K562 (cell line): ENCODE results near the gene TUBB1. TPM values are rescaled to one million over a fixed set of nuclear protein-coding genes. Genes with fewer than 3 reads are reported as not detected.

Source experiments
- ATAC-seq: fragments of 200-7000 bp; cut with Tn5 transposase; 3 replicates; pipeline ENCODE4 v1.9.1; 2020; ENCODE audit warnings: moderate library complexity
- BruUV-seq: library from RNA; stranded (reverse); fragments of 400-500 nt; replicated peaks from 2 replicates; lab custom pipeline; 2021; lab: Mats Ljungman, UMichigan
- CTCF ChIA-PET: fragments of 300-600 bp; formaldehyde crosslinking; extraction: SDS; loops from one replicate; lab custom pipeline; 2021; ENCODE audit warnings: low intra/inter-chr PET ratio; lab: Yijun Ruan, JAX
- POLR2A ChIA-PET: fragments of 300-600, 350-650 bp; sonication (Branson Sonifier 250); formaldehyde crosslinking; extraction: SDS; loops from one replicate; lab custom pipeline; 2021; ENCODE audit warnings: antibody characterized with exemption, inconsistent platforms; lab: Yijun Ruan, JAX
- DNase-seq, 4 experiments: peaks; one replicate each; pipeline versions ENCODE4 v3.0.0 to v3.0.0-alpha.2; 2011 to 2018; ENCODE audit warnings: low spot score in 3 of 4, mixed read lengths in 3 of 4; ENCODE audit errors: extremely low read depth in 1 of 4
- FAIRE-seq: peaks from 2 replicates; lab custom pipeline; 2011; peaks lifted over from hg19 to GRCh38; lab: Jason Lieb, UNC
- H2AFZ ChIP-seq: 2 replicates; pipeline ENCODE4 v1.6.0; 2011; ENCODE audit warnings: low read depth, low read length, control low read depth, inconsistent platforms
- H3K27ac ChIP-seq: fragments of 200-600 bp; 3 replicates; pipeline ENCODE4 v1.8.0; 2011; ENCODE audit warnings: low read depth, mild to moderate bottlenecking, control low read depth, inconsistent platforms, low read length, moderate library complexity, mixed read lengths; ENCODE audit errors: extremely low read depth
- H3K27me3 ChIP-seq, 2 experiments: fragments of 300-600 bp in 1 of 2; 2 replicates in 1 of 2; 3 replicates in 1 of 2; pipeline versions ENCODE4 v1.6.0 to v1.8.0; 2011; ENCODE audit warnings: inconsistent platforms in 2 of 2, low read length in 2 of 2, mild to moderate bottlenecking in 1 of 2, mixed read lengths in 1 of 2, moderate library complexity in 1 of 2; ENCODE audit not compliant: control insufficient read depth in 2 of 2, insufficient read depth in 2 of 2
- H3K36me3 ChIP-seq: fragments of 300-600 bp; 3 replicates; pipeline ENCODE4 v1.8.0; 2011; ENCODE audit warnings: mild to moderate bottlenecking, low read length, inconsistent platforms; ENCODE audit not compliant: control insufficient read depth, insufficient read depth
- H3K4me1 ChIP-seq, 2 experiments: fragments of 200-600 bp in 1 of 2; replicated peaks in 1 of 2; 2 replicates in 1 of 2; 3 replicates in 1 of 2; pipeline versions ENCODE4 v1.5.1 to v1.8.0; 2011; ENCODE audit warnings: inconsistent platforms in 2 of 2, low read length in 2 of 2, mild to moderate bottlenecking in 1 of 2, mixed read lengths in 1 of 2, moderate library complexity in 1 of 2; ENCODE audit not compliant: control insufficient read depth in 2 of 2, insufficient read depth in 2 of 2
- H3K4me2 ChIP-seq: 2 replicates; pipeline ENCODE4 v1.6.1; 2011; ENCODE audit warnings: low read length, control low read depth, inconsistent platforms, mixed read lengths; ENCODE audit not compliant: insufficient read depth
- H3K4me3 ChIP-seq: fragments of 200-600 bp; sonication (generic), shearing (Covaris generic); 2 replicates; pipeline ENCODE4 v1.5.1; 2016; ENCODE audit warnings: control low read depth, inconsistent platforms
- H3K79me2 ChIP-seq: fragments of 200-600 bp; 3 replicates; pipeline ENCODE4 v1.8.0; 2011; ENCODE audit warnings: low read length, inconsistent platforms; ENCODE audit not compliant: control insufficient read depth, insufficient read depth
- H3K9ac ChIP-seq, 2 experiments: 2 replicates each; pipeline versions ENCODE4 v1.6.0 to v1.6.1; 2011; ENCODE audit warnings: low read depth in 2 of 2, low read length in 2 of 2, control low read depth in 1 of 2, inconsistent platforms in 1 of 2, mild to moderate bottlenecking in 1 of 2, mixed read lengths in 1 of 2; ENCODE audit not compliant: insufficient read depth in 1 of 2
- H3K9me1 ChIP-seq: one replicate; pipeline ENCODE4 v1.6.0; 2011; ENCODE audit warnings: inconsistent platforms, mild to moderate bottlenecking, low read length, moderate library complexity; ENCODE audit not compliant: control insufficient read depth, insufficient read depth
- H3K9me3 ChIP-seq: replicated peaks from 2 replicates; pipeline ENCODE4 v1.5.1; 2011; ENCODE audit warnings: low read depth, low read length, inconsistent platforms; ENCODE audit not compliant: control insufficient read depth, insufficient read depth
- H4K20me1 ChIP-seq: replicated peaks from 2 replicates; pipeline ENCODE4 v1.6.1; 2011; ENCODE audit warnings: low read length, inconsistent platforms, mixed read lengths; ENCODE audit not compliant: control insufficient read depth, insufficient read depth
- CBX8 ChIP-seq: fragments of 200-600 bp; sonication (generic); IDR thresholded peaks from 2 replicates; pipeline ENCODE4 v1.6.1; 2012; ENCODE audit warnings: borderline replicate concordance, mixed run types, low read depth, mild to moderate bottlenecking, moderate library complexity, mixed read lengths, low read length, control low read depth, inconsistent platforms; ENCODE audit not compliant: poor library complexity, severe bottlenecking; ENCODE audit errors: extremely low read depth
- MCM3 ChIP-seq: fragments of 450-650 bp; IDR thresholded peaks from 2 replicates; pipeline ENCODE4 v1.6.1; 2016
- POLR2A ChIP-seq: fragments of 450-650 bp; conservative IDR thresholded peaks from 2 replicates; pipeline ENCODE4 v1.6.1; 2016
- ZNF586 ChIP-seq: fragments of 450-650 bp; formaldehyde crosslinking; conservative IDR thresholded peaks from 2 replicates; pipeline ENCODE4 v1.4.0; 2020; ENCODE audit warnings: mild to moderate bottlenecking, moderate library complexity
- WGBS: fragments of 100-300 bp; shearing (Covaris generic); methylation state at CpG from one replicate; pipeline ENCODE4 v1.1.6; 2016; ENCODE audit warnings: low coverage, mixed read lengths; ENCODE audit not compliant: insufficient coverage; ENCODE audit errors: missing lambda C conversion rate; 5-methylcytosine and 5-hydroxymethylcytosine counted together
- in situ Hi-C: fragments of 300-500 bp; cut with MboI; formaldehyde crosslinking; loops from 4 replicates; pipeline ENCODE4 v1.15.0; 2018; ENCODE audit warnings: inconsistent platforms, mixed read lengths
- intact Hi-C: fragments of 100-400 bp; cut with micrococcal nuclease; formaldehyde crosslinking; loops from 2 replicates; pipeline ENCODE4 v1.14.2; 2022
- polyA plus RNA-seq, 8 experiments: library from polyadenylated mRNA; depleted of rRNA in 4 of 8; stranded (reverse) in 5 of 8; unstranded in 3 of 8; fragments of >200 nt; fragmentation: Nextera tagmentation in 2 of 8; fragmentation: Illumina TruSeq in 1 of 8; extraction: Ambion mirVana in 2 of 8; extraction: Trizol in 1 of 8; gene quantifications; 2 replicates each; pipeline versions ENCODE4 v1.2.1 to v1.2.3, GENCODE V29; 2011 to 2014; ENCODE audit warnings: inconsistent platforms in 1 of 8, missing spikeins in 1 of 8
- total RNA-seq, 7 experiments: library from RNA; depleted of rRNA in 6 of 7; stranded (reverse); fragments of >200 nt in 6 of 7; fragmentation: Illumina TruSeq in 2 of 7; extraction: Trizol in 2 of 7; gene quantifications; 2 replicates each; pipeline versions ENCODE4 v1.2.1 to v1.2.3, GENCODE V29; 2011 to 2021; ENCODE audit warnings: low replicate concordance in 1 of 7

Gene TUBB1
- total and polyA plus RNA-seq, 9 of the 15 experiments (the other 6 are each of a cell fraction or from before 2014, with no cell fraction given): 1.5 to 3.9 (median 2.4) TPM

- Histone ChIP-seq H3K9ac (no peak overlapping the region), H3K79me2 (no peaks in the 10 kb centered on the region), H3K4me1 (no peaks in the 10 kb centered on the region), H2AFZ (no peak overlapping the region), H3K4me3 (no peak overlapping the region), H3K27ac (no peak overlapping the region), H3K4me2 (no peak overlapping the region), H4K20me1 (no peaks in the 10 kb centered on the region), H3K27me3 (peaks cover 9 to 18% of the 10 kb centered on the region in 2 experiments), H3K36me3 (no peaks in the 10 kb centered on the region), H3K9me3 (no peaks in the 10 kb centered on the region), H3K9me1 (no peaks in the 10 kb centered on the region)
- no TSS peak for BruUV-seq
- ATAC-seq: no peak
- FAIRE-seq: no peak
- DNase-seq: no peak
- 1% methylated on average over 4 of the region's 4 CpGs for WGBS
- intact Hi-C loops (no loop called here), in situ Hi-C loops (no loop called here)
- CTCF ChIA-PET: no interaction called here
- TF ChIP-seq POLR2A: no peak
- TF ChIP-seq CBX8: peak; percentile 29
- POLR2A ChIA-PET: interaction anchor here (0.8 to 1.3 kb wide), 3 partner anchors 16 to 299 kb away, joined by 3 read pairs; no protein-coding TSS in a partner anchor
These were observed 45.0 kb downstream of the TUBB1 start for GRCh38 chr20:59064214-59064722.

GRCh38 chr20:59068534-59068933 is 49.3 kb downstream of the TUBB1 start:
- no peak for TF ChIP-seq MCM3
- no peak for TF ChIP-seq ZNF586 (CRISPR knock-in tag)
- POLR2A ChIA-PET: no interaction called here
- intact Hi-C loops (no loop called here), in situ Hi-C loops (no loop called here)
- H3K27me3 ChIP-seq: peaks cover 16 to 34% of the 10 kb centered on the region in 2 experiments; a peak in 4 of 5 replicates
- H3K79me2 ChIP-seq: no peaks in the 10 kb centered on the region
- no peak for ATAC-seq
- H3K9ac ChIP-seq: no peak overlapping the region
- no peak for DNase-seq
- H3K9me1 ChIP-seq: no peaks in the 10 kb centered on the region
- no peak overlapping the region for H3K4me2 ChIP-seq
- CTCF ChIA-PET: no interaction called here
- no peak overlapping the region for H3K27ac ChIP-seq
- H2AFZ ChIP-seq: no peak overlapping the region
- H3K4me1 ChIP-seq: no peaks in the 10 kb centered on the region
- no peaks in the 10 kb centered on the region for H3K36me3 ChIP-seq
- BruUV-seq: no TSS peak
- no peak overlapping the region for H3K4me3 ChIP-seq
- no peak for FAIRE-seq
- H4K20me1 ChIP-seq: no peaks in the 10 kb centered on the region
- H3K9me3 ChIP-seq: no peaks in the 10 kb centered on the region
- 0% methylated on average over 4 of the region's 4 CpGs for WGBS
